Neural cell (in vitro differentiated cells): ENCODE data around the gene ZNF148.

Experiments
- CTCF ChIP-seq: fragments of 450-650 bp; IDR thresholded peaks from 2 replicates; pipeline ENCODE4 v1.5.1; 2014; ENCODE audit warnings: antibody characterized with exemption, mild to moderate bottlenecking, moderate library complexity; ENCODE audit not compliant: poor library complexity, severe bottlenecking
- EZH2 ChIP-seq: fragments of 200-600, 300-800 bp; shearing (Covaris generic), sonication (generic); IDR thresholded peaks from 2 replicates; pipeline ENCODE4 v1.6.1; 2014; ENCODE audit warnings: antibody characterized with exemption, low read length, borderline replicate concordance, mild to moderate bottlenecking; ENCODE audit not compliant: insufficient read depth, poor library complexity, severe bottlenecking
- MXI1 ChIP-seq: fragments of 450-650 bp; conservative IDR thresholded peaks from 2 replicates; pipeline ENCODE4 v1.6.1; 2014; ENCODE audit warnings: antibody characterized with exemption, mild to moderate bottlenecking; ENCODE audit not compliant: poor library complexity, severe bottlenecking
- POLR2AphosphoS5 ChIP-seq: IDR thresholded peaks from 2 replicates; pipeline ENCODE4 v1.6.1; 2012
- RAD21 ChIP-seq: fragments of 450-650 bp; conservative IDR thresholded peaks from 2 replicates; pipeline ENCODE4 v1.6.1; 2014; ENCODE audit warnings: antibody characterized with exemption, mild to moderate bottlenecking, moderate library complexity
- SMC3 ChIP-seq: fragments of 450-650 bp; conservative IDR thresholded peaks from 2 replicates; pipeline ENCODE4 v1.6.1; 2014; ENCODE audit warnings: antibody characterized with exemption, mild to moderate bottlenecking, moderate library complexity; ENCODE audit not compliant: poor library complexity

GRCh38 chr3:125185805-125186204 is 189.3 kb downstream of the ZNF148 start:
- TF ChIP-seq EZH2 (no peak), POLR2AphosphoS5 (no peak), RAD21 (no peak), CTCF (no peak), SMC3 (no peak), MXI1 (no peak)
